HCT116 (cell line): ENCODE data around the gene KATNIP.

Source experiments
- POLR2A ChIP-seq: IDR thresholded peaks from 2 replicates; pipeline ENCODE4 v1.7.0; 2011; ENCODE audit warnings: borderline replicate concordance; ENCODE audit not compliant: insufficient read depth, insufficient read length; ENCODE audit errors: extremely low read depth
- POLR2AphosphoS5 ChIP-seq: IDR thresholded peaks from 2 replicates; pipeline ENCODE4 v1.6.1; 2011; ENCODE audit warnings: mild to moderate bottlenecking, low read depth, low read length, moderate library complexity
- SIN3A ChIP-seq: IDR thresholded peaks from 2 replicates; pipeline ENCODE4 v1.6.1; 2012; ENCODE audit warnings: low read depth
- YY1 ChIP-seq: IDR thresholded peaks from 2 replicates; pipeline ENCODE4 v1.6.1; 2011; ENCODE audit warnings: low read length, low read depth, moderate library complexity, mild to moderate bottlenecking; ENCODE audit not compliant: insufficient replicate concordance; ENCODE audit errors: extremely low read depth
- TF ChIP-seq, protein P1 (sequence below): IDR thresholded peaks from 2 replicates; pipeline ENCODE4 v1.6.1; 2012; ENCODE audit warnings: low read depth

DNA sequence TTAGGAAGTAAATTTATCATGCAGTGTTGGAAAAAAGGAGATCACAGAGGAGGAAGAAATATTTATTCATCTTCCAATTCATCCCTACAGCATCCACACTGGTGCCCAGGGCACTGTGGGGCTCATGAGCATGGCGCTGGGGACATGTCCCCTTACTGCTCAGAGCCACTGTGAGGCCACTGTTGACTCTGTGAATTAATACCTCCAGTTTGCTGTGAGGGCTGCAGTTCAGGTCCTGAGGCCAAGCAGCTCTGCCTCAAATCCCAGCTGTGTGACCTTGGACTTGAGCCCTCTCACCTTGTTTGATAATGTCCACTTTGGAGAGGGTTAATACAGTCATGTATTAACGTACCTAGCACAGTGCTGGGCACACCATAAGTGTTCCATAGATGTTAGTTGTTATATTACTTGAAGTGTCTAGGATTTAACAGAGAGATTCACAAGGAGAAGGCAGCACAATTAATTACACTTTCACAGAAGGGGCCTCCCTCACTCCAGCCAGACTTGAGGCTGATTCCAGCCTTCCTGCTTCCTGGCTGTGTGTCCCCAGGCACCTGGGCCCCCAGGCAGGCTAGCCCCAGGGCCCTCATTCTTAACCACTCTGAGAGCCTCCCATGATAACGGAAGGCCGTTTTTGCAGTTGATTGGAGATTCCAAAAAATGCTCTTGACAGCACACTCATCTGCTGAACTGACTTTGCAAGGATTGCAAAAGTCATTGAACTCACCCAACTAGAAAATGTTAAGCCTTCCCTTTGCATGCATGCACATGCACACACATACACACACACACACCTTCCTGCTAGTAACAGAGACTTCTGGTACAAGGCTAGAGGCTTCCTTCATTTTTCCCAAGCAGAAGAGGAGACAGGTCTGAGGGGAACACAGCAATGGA, 29.4 kb downstream of the KATNIP start:
- no peak for TF ChIP-seq POLR2A
- TF ChIP-seq SIN3A = no peak
- no peak for TF ChIP-seq YY1
- TF ChIP-seq, protein P1, sequence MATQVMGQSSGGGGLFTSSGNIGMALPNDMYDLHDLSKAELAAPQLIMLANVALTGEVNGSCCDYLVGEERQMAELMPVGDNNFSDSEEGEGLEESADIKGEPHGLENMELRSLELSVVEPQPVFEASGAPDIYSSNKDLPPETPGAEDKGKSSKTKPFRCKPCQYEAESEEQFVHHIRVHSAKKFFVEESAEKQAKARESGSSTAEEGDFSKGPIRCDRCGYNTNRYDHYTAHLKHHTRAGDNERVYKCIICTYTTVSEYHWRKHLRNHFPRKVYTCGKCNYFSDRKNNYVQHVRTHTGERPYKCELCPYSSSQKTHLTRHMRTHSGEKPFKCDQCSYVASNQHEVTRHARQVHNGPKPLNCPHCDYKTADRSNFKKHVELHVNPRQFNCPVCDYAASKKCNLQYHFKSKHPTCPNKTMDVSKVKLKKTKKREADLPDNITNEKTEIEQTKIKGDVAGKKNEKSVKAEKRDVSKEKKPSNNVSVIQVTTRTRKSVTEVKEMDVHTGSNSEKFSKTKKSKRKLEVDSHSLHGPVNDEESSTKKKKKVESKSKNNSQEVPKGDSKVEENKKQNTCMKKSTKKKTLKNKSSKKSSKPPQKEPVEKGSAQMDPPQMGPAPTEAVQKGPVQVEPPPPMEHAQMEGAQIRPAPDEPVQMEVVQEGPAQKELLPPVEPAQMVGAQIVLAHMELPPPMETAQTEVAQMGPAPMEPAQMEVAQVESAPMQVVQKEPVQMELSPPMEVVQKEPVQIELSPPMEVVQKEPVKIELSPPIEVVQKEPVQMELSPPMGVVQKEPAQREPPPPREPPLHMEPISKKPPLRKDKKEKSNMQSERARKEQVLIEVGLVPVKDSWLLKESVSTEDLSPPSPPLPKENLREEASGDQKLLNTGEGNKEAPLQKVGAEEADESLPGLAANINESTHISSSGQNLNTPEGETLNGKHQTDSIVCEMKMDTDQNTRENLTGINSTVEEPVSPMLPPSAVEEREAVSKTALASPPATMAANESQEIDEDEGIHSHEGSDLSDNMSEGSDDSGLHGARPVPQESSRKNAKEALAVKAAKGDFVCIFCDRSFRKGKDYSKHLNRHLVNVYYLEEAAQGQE = no peak
- no peak for TF ChIP-seq POLR2AphosphoS5
